Tibial nerve (tissue), 4 donors: ENCODE results near the gene CAPZA2.

Experiments
- CTCF ChIP-seq, 5 experiments: fragments of 200-600 bp in 3 of 5; fragments of 450-650 bp in 2 of 5; sonication (generic) in 3 of 5; IDR thresholded peaks; one replicate each; pipeline ENCODE4 v1.5.1; 2016 to 2019; ENCODE audit warnings: antibody characterized with exemption in 5 of 5, mild to moderate bottlenecking in 3 of 5, moderate library complexity in 2 of 5
- EP300 ChIP-seq, 2 donors: sonication (generic); formaldehyde crosslinking; IDR thresholded peaks; one replicate each; pipeline ENCODE4 v1.6.1; 2017; ENCODE audit warnings: antibody characterized with exemption in 2 of 2, mild to moderate bottlenecking in 1 of 2
- POLR2A ChIP-seq, 2 donors: fragments of 450-650 bp; IDR thresholded peaks; one replicate each; pipeline ENCODE4 v1.6.1; 2017; ENCODE audit warnings: antibody characterized with exemption in 2 of 2, mild to moderate bottlenecking in 2 of 2, moderate library complexity in 2 of 2

DNA sequence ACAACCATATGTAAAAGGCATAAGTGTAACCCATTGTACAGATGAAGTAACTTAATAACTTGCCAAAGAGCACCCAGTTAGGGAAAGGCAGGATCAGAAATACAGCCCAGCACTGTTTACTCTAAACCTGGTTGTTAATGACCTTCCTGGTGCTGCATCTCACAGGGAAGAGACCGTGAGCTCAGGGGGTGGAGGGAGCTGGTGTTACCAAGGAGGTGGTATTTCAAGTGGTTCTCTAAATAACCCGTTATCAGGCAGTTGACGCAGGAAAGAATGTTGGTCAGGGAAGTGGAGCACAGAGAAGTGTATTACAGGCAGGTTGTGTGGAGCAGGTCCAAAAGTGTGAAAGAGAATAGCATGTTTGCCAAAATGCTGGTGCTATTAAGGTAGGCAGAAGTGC lies 86.5 kb downstream of the CAPZA2 start:
- TF ChIP-seq CTCF (IDR thresholded peaks at IDR 0.05): no peak
- no peak for TF ChIP-seq EP300 (IDR thresholded peaks at IDR 0.05)
- TF ChIP-seq POLR2A (IDR thresholded peaks at IDR 0.05): no peak
